Astrocyte of the cerebellum (primary cell): ENCODE results near the gene FAM124A.

Experiments used
- DNase-seq: peaks from one replicate; pipeline ENCODE4 v3.0.0-alpha.2; 2011; ENCODE audit warnings: low read depth
- H3K4me3 ChIP-seq: 2 replicates; pipeline ENCODE4 v1.5.1; 2011; ENCODE audit warnings: mild to moderate bottlenecking, low read depth, low read length, moderate library complexity
- CTCF ChIP-seq: IDR thresholded peaks from 2 replicates; pipeline ENCODE4 v1.5.1; 2012; ENCODE audit warnings: low read length, low read depth, moderate library complexity, mild to moderate bottlenecking; ENCODE audit errors: missing control alignments
- in situ Hi-C: cut with HindIII; loops from 2 replicates; pipeline ENCODE4 v1.10.0; 2017; ENCODE audit warnings: low sequenced_read_pairs

Gene FAM124A

GRCh38 chr13:51231456-51231855, 9.3 kb downstream of the FAM124A start:
- H3K4me3 ChIP-seq, result no peak overlapping the region
- in situ Hi-C loops, result no loop called here
- no peak for DNase-seq
- TF ChIP-seq CTCF, result no peak

GRCh38 chr13:51232328-51232727, 10.1 kb downstream of the FAM124A start:
- DNase-seq, result no peak
- in situ Hi-C loops, result no loop called here
- TF ChIP-seq CTCF, result no peak
- no peak overlapping the region for H3K4me3 ChIP-seq

GRCh38 chr13:51233117-51233826, 11.1 kb downstream of the FAM124A start:
- no peak overlapping the region for H3K4me3 ChIP-seq
- in situ Hi-C loops, result no loop called here
- no peak for TF ChIP-seq CTCF
- no peak for DNase-seq

GRCh38 chr13:51234676-51235075, 12.5 kb downstream of the FAM124A start:
- no peak for DNase-seq
- TF ChIP-seq CTCF, result no peak
- in situ Hi-C loops, result no loop called here
- no peak overlapping the region for H3K4me3 ChIP-seq

- no peak overlapping the region for H3K4me3 ChIP-seq
- TF ChIP-seq CTCF, result no peak
- DNase-seq, result no peak
- in situ Hi-C loops, result no loop called here
Measured at GRCh38 chr13:51235186-51235585, 13.0 kb downstream of the FAM124A start.

- in situ Hi-C loops, result no loop called here
- TF ChIP-seq CTCF, result no peak
- H3K4me3 ChIP-seq, result no peak overlapping the region
- no peak for DNase-seq
Measured at GRCh38 chr13:51235756-51236490, 13.7 kb downstream of the FAM124A start.
